Adipose tissue (tissue), 3 donors: Measurements from ENCODE around the gene HSP90AA1. TPM values are rescaled to one million over a fixed set of nuclear protein-coding genes. Genes with fewer than 3 reads are reported as not detected.
"Not testable (repeated sequence)": the region's sequence is repeated elsewhere in the genome, so short reads cannot be mapped to it uniquely, and the experiment has no call there.

Experiments used
- H3K27ac ChIP-seq: one replicate; pipeline ENCODE4 v1.5.1; 2013; ENCODE audit warnings: low read depth, low read length
- WGBS, 3 donors: extraction: QIAGEN DNeasy Blood & Tissue Kit; methylation state at CpG; one replicate each; pipeline ENCODE4 v1.1.7; 2013; 5-methylcytosine and 5-hydroxymethylcytosine counted together
- polyA plus RNA-seq, 3 donors: library from polyadenylated mRNA; stranded (reverse); fragments of 200-250 nt; gene quantifications; one replicate each; pipeline ENCODE4 v1.2.3, GENCODE V29; 2013
- donor health status: healthy with polysubstance abuse.
- donor health status: Bipolar disorder and iron deficiency.
- donor health status: healthy.

The HSP90AA1 gene
- polyA plus RNA-seq, 3 donors, result 140 to 355 (median 298) TPM

- WGBS, 3 donors, result 89 to 94% (median 89%) methylated on average over 10 of the region's 10 CpGs
Measured at GRCh38 chr14:102078831-102079699, 7.8 kb downstream of the HSP90AA1 start.

GRCh38 chr14:102078361-102078791 is 8.5 kb downstream of the HSP90AA1 start:
- WGBS, 3 donors, result 95 to 97% (median 96%) methylated on average over 11 of the region's 11 CpGs
- not testable (repeated sequence) for H3K27ac ChIP-seq

More at GRCh38 chr14:102078831-102079699, 7.8 kb downstream of the HSP90AA1 start:
- H3K27ac ChIP-seq, result no peak overlapping the region

- no peak overlapping the region for H3K27ac ChIP-seq
- 90 to 96% (median 94%) methylated on average over 5 of the region's 5 CpGs for WGBS, 3 donors
Measured at GRCh38 chr14:102077382-102077709, 9.5 kb downstream of the HSP90AA1 start.

- H3K27ac ChIP-seq, result no peak overlapping the region
- WGBS, 3 donors, result 94 to 99% (median 94%) methylated on average over 4 of the region's 4 CpGs
Measured at GRCh38 chr14:102075155-102075554, 11.7 kb downstream of the HSP90AA1 start.

- H3K27ac ChIP-seq, result no peak overlapping the region
- WGBS, 3 donors, result 88 to 96% (median 95%) methylated on average over 4 of the region's 4 CpGs
Measured at GRCh38 chr14:102074415-102074964, 12.4 kb downstream of the HSP90AA1 start.

GRCh38 chr14:102071283-102071998 is 15.4 kb downstream of the HSP90AA1 start:
- no peak overlapping the region for H3K27ac ChIP-seq
- WGBS, 3 donors, result 54 to 64% (median 60%) methylated on average over 10 of the region's 10 CpGs

- WGBS, 3 donors, result 80 to 91% (median 87%) methylated on average over 12 of the region's 12 CpGs
Measured at GRCh38 chr14:102066041-102066451, 20.8 kb downstream of the HSP90AA1 start.

GRCh38 chr14:102064590-102064989 is 22.3 kb downstream of the HSP90AA1 start:
- WGBS, 3 donors, result 84 to 92% (median 92%) methylated on average over 8 of the region's 8 CpGs
- H3K27ac ChIP-seq, result not testable (repeated sequence)

More at GRCh38 chr14:102066041-102066451, 20.8 kb downstream of the HSP90AA1 start:
- H3K27ac ChIP-seq, result no peak overlapping the region

GRCh38 chr14:102063808-102064429 is 22.9 kb downstream of the HSP90AA1 start:
- 65 to 80% (median 73%) methylated on average over 14 of the region's 14 CpGs for WGBS, 3 donors
- H3K27ac ChIP-seq, result no peak overlapping the region

GRCh38 chr14:102063109-102063807 is 23.6 kb downstream of the HSP90AA1 start:
- H3K27ac ChIP-seq, result no peak overlapping the region
- WGBS, 3 donors, result 14 to 33% (median 27%) methylated on average over 26 of the region's 26 CpGs

GRCh38 chr14:102058961-102059360 is 27.9 kb downstream of the HSP90AA1 start:
- H3K27ac ChIP-seq, result no peak overlapping the region
- 67 to 69% (median 68%) methylated on average over 5 of the region's 5 CpGs for WGBS, 3 donors

GRCh38 chr14:102058146-102058545 is 28.7 kb downstream of the HSP90AA1 start:
- 65 to 73% (median 68%) methylated on average over 7 of the region's 7 CpGs for WGBS, 3 donors
- no peak overlapping the region for H3K27ac ChIP-seq

GRCh38 chr14:102057480-102058114 is 29.2 kb downstream of the HSP90AA1 start:
- WGBS, 3 donors, result 56 to 64% (median 57%) methylated on average over 10 of the region's 10 CpGs

GRCh38 chr14:102056694-102057442 is 30.0 kb downstream of the HSP90AA1 start:
- 83 to 89% (median 87%) methylated on average over 31 of the region's 31 CpGs for WGBS, 3 donors
- H3K27ac ChIP-seq, result no peak overlapping the region

More at GRCh38 chr14:102057480-102058114, 29.2 kb downstream of the HSP90AA1 start:
- no peak overlapping the region for H3K27ac ChIP-seq

GRCh38 chr14:102055181-102055901 is 31.5 kb downstream of the HSP90AA1 start:
- 59 to 83% (median 78%) methylated on average over 23 to 24 of the region's 24 CpGs for WGBS, 3 donors
- H3K27ac ChIP-seq, result no peak overlapping the region

GRCh38 chr14:102052522-102052921 is 34.3 kb downstream of the HSP90AA1 start:
- WGBS, 3 donors, result 90 to 94% (median 91%) methylated on average over 10 of the region's 10 CpGs

More at GRCh38 chr14:102052522-102052921, 34.3 kb downstream of the HSP90AA1 start:
- H3K27ac ChIP-seq, result no peak overlapping the region
